NCI-H446 treated with DMSO at 0.1 percent for 48 hours (cell line): ENCODE measurements around the gene VGLL3.
"Not testable (repeated sequence)": the region's sequence is repeated elsewhere in the genome, so short reads cannot be mapped to it uniquely, and the experiment has no call there.

ENCODE experiments used
- DNase-seq: peaks from one replicate; lab custom pipeline; 2025; lab: John Stamatoyannopoulos, UW

VGLL3 gene

GRCh38 chr3:86990734-86991481, at the start of gene VGLL3:
TSS of gene VGLL3 (minus strand) at chr3:86991149. CDS start at chr3:86990743, 406 bp downstream.
- no peak for DNase-seq

- DNase-seq: no peak
These were observed 46.7 kb upstream of the VGLL3 start for GRCh38 chr3:87037652-87038051.

DNA sequence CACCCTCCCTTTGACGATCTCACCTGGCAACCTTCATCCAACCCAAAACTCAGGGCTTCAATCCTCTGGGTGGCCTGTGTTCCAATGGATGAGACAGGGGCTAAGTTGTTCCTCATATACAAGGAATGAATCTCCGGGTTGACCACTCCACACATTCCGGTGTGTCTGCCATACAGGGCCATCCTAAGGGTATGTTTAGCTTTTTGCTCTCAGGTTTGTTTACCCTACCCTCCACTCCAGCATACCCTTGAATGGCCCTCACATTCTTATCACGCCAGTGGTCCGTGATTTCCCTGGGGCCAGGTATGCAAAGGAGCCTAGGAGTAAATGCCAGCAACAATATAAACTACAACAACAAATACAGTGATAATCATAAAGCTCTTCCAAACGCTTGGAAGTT, 45.7 kb upstream of the VGLL3 start:
- DNase-seq: no peak

DNA sequence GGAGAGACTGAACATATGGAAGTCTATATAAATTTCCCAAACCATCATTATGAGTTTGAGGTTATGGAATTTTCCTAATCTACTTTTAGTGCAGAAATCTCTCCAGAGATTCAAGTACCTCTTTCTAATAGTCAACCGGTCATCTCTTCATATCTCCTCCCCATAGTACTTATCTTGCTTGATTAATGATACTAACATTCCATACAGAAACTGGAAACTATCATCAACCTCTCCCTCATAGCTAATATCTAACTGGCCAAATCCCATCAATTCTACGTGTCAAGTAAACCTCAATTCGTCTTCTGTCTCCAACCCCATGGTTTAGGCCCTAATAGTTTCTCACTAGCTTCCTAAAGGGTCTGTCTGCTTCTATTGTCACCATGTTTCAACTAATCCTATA, 44.4 kb upstream of the VGLL3 start:
- DNase-seq: no peak

- DNase-seq: no peak
These were observed 42.3 kb upstream of the VGLL3 start for GRCh38 chr3:87033205-87033604.

DNA sequence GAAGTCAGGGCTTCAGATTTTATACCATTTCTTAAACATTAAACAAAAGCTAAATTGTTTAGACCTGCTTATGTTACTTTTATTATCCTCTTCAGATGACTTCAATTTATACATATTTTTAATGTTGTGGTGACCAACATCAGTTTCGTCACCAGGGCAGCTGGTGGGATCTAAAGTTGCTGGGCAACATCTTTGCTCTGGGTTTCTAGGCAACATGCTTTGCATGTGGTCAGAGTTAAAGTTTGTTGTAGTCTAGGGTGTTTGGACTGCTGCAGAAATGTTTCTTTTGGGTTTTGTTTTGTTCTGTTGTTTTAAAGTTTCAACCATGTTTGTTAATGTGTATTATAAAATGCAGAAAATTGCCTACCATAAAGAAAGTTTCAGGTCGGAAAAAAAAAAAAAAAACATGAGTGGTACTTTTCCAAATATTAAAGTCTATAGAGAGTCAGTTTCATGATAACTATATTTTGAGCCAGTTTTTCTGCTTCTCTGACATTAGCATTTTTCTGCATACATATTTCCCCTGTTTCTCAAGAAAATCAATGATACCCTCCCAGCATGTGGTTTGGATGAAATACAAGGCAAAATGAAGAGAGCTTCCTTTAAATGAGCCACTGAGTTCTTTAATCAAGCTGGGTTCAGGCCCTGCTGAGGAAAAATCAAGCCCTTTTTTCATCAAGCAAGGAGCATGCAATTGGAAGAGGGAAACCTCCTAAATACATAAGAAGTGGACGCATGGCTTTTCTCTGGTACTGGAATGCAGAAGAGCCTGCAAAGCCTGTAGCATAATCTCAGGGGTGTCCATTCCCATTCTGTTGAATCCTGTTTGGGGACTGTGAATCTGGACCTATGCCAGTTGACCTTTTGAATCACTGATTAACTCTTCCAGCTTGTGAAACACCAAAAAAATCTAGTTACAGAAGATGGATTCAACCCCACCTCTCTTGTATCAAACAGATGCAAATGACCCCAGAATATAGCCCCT, 35.0 kb upstream of the VGLL3 start:
- no peak for DNase-seq

DNA sequence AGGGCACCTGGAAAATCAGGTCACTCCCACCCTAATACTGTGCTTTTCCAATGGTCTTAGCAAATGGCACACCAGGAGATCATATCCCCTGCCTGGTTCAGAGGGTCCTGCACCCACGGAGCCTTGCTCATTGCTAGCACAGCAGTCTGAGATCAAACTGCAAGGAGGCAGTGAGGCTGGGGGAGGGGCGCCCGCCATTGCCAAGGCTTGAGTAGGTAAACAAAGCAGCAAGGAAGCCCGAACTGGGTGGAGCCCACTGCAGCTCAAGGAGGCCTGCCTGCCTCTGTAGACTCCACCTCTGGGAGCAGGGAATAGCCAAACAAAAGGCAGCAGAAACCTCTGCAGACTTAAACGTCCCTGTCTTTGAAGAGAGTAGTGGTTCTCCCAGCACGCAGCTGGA, 26.4 kb upstream of the VGLL3 start:
- not testable (repeated sequence) for DNase-seq

- no peak for DNase-seq
These were observed 18.3 kb upstream of the VGLL3 start for GRCh38 chr3:87009271-87009670.

DNA sequence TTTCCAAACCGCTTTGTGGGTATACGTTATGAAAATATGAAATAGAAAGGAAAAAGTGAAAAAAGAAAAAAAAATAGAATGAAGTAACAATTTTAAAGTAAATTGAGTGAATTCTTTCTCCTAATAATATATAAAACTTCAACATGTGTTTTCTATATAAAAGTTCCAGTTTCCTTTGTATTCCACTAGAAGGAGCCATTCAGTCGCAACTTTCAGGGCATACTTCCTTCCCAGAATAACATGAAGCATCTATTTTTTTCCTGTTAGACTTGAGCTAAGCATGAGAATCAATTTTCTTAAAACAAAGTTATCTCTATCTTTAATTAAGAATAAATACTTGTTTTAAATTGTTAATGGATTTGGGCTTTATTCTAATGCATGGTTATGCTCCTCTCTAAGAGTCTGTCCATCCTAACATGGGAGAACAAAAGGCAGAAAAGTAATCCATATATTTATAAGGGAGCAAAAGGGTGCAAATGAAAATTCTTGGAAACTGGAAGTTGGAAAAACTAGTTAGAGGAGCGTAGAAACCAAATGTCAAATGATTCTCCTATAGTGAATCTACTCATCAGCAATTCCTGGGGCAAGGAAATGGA, 16.0 kb upstream of the VGLL3 start:
- no peak for DNase-seq

DNA sequence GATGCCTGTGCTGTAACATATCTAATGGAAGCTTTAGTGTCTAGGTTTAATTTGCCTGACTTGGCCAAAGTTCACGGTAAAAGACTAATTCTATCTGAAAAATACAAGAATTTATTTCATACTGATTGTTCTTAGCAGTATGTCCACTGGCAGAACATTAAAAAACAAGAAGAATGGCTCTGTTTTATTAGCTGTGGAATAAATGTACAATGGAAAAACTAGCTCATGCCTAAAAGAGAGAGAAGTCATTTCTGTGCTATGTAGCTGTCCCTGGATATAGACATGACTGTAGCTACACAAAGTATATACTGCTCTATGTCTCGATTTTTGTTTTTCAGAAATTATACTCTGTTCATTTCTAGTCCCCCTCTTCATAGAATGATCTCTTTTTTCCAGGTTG, 13.9 kb upstream of the VGLL3 start:
- DNase-seq: no peak

- DNase-seq: no peak
These were observed 11.4 kb upstream of the VGLL3 start for GRCh38 chr3:87002346-87002745.

- DNase-seq: no peak
These were observed 10.6 kb upstream of the VGLL3 start for GRCh38 chr3:87001473-87002098.

DNA sequence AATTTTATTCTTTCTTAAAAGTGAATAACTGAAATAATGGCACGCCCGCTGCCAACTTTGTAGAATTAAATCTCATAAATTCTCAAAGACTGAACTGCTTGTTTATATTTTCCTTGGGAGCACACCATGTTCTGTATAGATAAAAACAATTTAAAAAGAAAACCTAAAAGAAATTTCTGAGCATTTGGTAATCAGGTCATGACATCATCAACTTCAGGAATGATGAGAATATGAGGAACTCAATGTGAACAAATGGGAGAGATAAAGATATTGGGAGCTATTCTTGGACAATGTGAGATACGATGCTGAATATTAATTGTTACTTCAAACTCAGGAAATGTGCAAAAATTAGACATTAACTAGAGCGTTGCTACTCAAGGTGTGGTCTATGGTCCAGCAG, 10.0 kb upstream of the VGLL3 start:
- DNase-seq: no peak

DNA sequence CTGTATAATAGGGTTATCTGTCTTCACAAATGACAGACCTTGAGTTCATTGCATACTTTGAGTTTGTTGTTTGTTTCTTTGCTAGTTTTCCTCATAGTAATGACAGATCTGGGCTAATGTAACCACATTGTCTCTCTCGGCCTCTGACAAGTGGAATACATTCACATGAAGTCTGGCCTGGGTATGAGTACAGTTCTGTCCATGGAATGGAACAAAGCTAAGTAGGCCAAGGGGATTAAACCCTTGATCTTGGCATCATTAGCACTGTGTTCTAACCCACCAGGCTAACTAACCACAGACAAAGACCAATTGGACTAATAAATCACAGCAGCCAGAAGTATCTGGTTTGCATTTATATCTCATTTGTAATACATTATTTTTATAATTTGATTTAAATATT, 7.6 kb upstream of the VGLL3 start:
- no peak for DNase-seq

- no peak for DNase-seq
These were observed 5.5 kb upstream of the VGLL3 start for GRCh38 chr3:86996261-86996955.

GRCh38 chr3:86995537-86995936, 4.6 kb upstream of the VGLL3 start:
- no peak for DNase-seq

GRCh38 chr3:86993704-86994103, 2.8 kb upstream of the VGLL3 start:
- DNase-seq: no peak

DNA sequence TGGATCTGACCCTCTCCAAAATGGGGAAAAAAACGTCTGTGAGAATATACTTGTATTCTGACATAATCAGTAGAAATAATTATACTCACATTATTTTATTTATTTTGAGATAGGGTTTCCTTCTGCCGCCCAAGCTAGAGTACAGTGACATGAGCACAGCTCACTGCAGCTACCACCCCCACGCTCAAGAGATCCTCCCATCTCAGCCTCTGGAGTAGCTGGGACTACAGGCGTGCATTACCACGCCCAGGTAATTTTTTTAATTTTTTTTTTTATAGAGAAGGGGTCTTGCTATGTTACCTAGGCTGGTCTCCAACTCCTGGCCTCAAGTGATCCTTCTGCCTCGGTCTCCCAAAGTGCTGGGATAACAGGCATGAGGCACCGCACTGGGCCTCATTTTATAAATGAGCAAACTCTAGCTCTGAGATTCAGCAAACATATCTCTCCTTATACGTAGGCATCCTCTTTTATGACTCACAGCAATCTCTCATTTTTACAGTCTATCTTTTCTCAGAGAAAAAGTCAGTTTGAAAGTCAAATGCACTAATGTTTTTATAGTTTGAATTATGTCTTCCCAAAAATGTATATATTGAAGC, 989 bp upstream of the VGLL3 start:
- no peak for DNase-seq

DNA sequence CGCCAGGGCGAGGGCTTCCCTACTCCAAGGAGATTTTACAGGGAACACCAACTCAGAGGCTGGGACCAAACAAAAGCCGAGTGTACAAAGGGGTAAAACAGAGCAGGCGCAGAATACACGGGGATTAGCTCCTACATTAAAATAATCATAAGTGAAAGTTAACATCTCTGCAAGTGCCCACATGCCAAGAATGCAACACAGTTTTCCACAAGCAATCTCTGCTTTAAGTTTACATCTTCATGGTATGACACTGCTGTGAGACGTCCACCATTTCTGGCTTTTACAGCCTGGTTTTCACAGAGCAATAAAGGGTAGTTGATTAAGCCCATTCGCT, 500 bp upstream of the VGLL3 start:
- DNase-seq: no peak

DNA sequence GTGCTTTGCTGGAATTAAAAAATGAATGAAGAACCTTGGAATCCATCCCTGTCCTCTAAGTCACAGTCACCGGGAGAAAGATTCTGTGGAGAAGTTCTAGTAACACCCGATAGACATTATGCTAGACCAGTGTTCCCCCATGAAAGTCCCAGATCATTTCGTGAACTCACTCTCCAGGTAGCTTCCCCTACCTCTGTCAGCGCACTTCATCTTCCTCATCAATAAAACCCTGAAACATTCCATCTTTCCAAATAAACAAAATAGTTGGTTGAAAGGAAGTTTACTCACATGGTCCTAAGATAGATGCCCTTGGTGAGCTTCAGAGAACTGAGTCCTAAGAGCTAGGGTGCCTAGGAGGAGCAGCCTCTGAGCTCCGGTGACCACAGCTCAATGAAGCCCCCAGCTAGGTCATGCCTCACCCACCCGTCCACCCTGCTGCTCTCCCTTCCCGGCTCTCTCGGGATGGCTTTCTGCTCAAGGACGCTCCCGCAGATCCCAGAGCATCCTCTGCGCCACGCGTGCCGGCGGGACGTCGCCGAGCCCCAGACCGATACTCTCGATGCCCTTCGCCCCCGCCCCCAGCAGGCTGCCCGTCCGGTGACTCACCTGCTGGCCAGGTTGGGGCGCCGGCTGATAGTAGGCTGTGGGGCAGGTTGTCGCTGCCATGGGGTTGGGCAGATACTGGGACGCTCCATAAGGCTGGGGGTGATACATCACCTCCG, 776 bp downstream of the VGLL3 start:
- no peak for DNase-seq

DNA sequence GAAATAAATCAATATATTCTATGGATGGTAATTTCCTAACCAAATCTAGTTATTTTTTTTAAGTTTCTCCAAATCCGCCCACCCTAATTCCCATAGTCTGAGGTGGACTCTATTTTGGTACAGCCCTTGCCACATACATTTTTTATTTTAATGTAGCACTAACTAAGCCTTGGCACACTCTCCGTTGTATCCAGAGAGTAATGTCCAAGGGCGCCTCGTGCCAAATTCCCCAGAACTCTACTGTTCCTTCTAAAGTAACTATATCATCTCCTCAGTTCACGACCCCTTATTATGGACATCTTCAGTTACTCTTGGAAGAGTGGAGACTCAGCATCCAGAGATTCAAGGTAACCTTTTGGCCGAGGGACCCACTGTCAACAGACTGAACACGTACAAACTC, 1.3 kb downstream of the VGLL3 start:
- no peak for DNase-seq
